Measurements from ENCODE around the gene FABP6.

DNA sequence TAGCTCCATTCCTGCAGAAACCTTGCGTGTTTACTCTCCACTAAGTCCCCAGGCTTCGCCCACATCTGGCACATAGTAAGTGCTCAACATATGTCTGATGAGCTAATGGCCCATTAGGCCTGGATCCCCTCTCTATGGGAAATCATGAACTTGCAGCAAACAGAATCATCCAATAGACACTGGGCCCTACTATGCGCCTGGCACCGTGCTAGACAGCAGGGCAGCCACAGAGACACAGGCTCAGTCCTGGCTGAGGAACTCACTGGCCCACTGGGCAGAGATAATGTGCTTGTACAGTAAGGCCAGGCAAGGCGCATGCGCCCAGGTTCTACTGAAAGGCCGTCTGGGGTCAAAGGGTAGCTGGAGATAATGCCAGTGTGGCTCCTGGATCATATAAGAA, 36.9 kb upstream of the FABP6 start:
- TF ChIP-seq, protein P1, sequence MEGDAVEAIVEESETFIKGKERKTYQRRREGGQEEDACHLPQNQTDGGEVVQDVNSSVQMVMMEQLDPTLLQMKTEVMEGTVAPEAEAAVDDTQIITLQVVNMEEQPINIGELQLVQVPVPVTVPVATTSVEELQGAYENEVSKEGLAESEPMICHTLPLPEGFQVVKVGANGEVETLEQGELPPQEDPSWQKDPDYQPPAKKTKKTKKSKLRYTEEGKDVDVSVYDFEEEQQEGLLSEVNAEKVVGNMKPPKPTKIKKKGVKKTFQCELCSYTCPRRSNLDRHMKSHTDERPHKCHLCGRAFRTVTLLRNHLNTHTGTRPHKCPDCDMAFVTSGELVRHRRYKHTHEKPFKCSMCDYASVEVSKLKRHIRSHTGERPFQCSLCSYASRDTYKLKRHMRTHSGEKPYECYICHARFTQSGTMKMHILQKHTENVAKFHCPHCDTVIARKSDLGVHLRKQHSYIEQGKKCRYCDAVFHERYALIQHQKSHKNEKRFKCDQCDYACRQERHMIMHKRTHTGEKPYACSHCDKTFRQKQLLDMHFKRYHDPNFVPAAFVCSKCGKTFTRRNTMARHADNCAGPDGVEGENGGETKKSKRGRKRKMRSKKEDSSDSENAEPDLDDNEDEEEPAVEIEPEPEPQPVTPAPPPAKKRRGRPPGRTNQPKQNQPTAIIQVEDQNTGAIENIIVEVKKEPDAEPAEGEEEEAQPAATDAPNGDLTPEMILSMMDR (conservative IDR thresholded peaks at IDR 0.05; ENCODE audit: low read depth, low read length), result no peak
- no peak for TF ChIP-seq EZH2 (IDR thresholded peaks at IDR 0.05; ENCODE audit: low read length, unreplicated experiment)

Measured in PC-3 (cell line).